DOHH2 (cell line): ENCODE measurements around the gene CCR5AS.

Source experiments
- EZH2phosphoT487 ChIP-seq: fragments of 200-600 bp; sonication (generic); IDR thresholded peaks from 2 replicates; pipeline ENCODE4 v1.6.1; 2017; ENCODE audit warnings: borderline replicate concordance, mild to moderate bottlenecking, antibody characterized with exemption, low read length, moderate library complexity, mixed read lengths
- TF ChIP-seq, protein P1 (sequence below): fragments of 200-600 bp; sonication (generic); IDR thresholded peaks from one replicate; pipeline ENCODE4 v1.5.1; 2014; ENCODE audit warnings: antibody characterized with exemption, mild to moderate bottlenecking, low read depth, low read length; ENCODE audit not compliant: poor library complexity, severe bottlenecking

DNA sequence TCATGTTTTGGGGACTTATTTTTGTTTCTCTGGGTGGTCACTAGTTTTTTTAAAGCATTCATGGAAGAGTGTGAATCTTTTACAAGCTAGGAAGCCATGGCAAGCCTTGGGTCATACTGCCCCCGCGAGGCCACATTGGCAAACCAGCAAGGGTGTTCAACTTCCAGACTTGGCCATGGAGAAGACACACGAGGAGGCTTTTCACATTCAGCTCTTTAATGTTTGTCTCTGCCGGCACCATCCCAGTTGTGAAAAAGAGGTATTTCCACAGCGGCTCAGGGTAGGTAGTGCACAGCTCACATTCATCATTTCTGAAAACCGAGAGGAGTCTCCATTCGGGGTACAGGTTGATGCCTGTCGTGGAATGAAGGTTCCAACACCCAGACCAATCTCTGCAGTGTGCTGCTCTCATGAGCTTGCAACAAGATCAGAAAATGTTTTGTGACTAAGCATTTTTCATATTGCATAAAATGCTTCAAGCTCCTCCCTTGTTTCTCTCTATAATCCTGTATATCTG, 28.4 kb downstream of the CCR5AS start:
- TF ChIP-seq, protein P1, sequence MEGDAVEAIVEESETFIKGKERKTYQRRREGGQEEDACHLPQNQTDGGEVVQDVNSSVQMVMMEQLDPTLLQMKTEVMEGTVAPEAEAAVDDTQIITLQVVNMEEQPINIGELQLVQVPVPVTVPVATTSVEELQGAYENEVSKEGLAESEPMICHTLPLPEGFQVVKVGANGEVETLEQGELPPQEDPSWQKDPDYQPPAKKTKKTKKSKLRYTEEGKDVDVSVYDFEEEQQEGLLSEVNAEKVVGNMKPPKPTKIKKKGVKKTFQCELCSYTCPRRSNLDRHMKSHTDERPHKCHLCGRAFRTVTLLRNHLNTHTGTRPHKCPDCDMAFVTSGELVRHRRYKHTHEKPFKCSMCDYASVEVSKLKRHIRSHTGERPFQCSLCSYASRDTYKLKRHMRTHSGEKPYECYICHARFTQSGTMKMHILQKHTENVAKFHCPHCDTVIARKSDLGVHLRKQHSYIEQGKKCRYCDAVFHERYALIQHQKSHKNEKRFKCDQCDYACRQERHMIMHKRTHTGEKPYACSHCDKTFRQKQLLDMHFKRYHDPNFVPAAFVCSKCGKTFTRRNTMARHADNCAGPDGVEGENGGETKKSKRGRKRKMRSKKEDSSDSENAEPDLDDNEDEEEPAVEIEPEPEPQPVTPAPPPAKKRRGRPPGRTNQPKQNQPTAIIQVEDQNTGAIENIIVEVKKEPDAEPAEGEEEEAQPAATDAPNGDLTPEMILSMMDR: peak; percentile 84
- TF ChIP-seq EZH2phosphoT487: no peak
